ENCODE data around the gene TRIM23.
A peak's percentile ranks its signal among the peaks of the same experiment; 100 is the strongest.
"Not testable (repeated sequence)": the region's sequence is repeated elsewhere in the genome, so short reads cannot be mapped to it uniquely, and the experiment has no call there.

TRIM23 gene

DNA sequence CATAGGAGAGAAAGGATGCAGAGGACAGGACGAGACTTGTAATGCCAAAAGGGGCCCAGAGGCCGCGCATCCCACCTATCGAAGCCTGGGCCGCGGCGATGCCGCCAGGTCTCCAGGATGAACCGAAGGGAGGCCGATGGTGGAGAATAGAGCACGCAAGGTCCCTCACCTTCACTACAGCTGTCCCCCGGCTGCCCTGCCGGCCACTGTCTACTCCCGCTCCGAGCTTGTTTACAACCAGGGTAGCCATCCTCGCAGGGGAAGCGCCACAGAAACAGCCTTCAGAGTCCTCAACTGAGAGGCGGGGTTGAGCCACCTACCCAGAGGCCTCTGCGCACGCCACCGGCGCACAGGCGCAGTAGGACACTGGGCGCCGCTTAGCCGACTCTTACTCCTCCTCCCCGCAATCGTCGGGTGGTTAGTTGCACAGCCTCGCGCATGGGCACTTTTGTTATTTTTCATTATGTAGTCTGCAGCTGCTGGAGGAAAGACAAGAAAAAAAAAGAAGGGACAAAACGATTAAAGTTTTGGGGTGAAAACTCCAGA is at the start of gene TRIM23:
TRIM23 (minus strand) TSS at position 309 of the 546 bp plus-strand sequence; CDS start at position 250, 59 bp downstream.
- DNase-seq (ENCODE audit: low spot score): peak; percentile 96

DNA sequence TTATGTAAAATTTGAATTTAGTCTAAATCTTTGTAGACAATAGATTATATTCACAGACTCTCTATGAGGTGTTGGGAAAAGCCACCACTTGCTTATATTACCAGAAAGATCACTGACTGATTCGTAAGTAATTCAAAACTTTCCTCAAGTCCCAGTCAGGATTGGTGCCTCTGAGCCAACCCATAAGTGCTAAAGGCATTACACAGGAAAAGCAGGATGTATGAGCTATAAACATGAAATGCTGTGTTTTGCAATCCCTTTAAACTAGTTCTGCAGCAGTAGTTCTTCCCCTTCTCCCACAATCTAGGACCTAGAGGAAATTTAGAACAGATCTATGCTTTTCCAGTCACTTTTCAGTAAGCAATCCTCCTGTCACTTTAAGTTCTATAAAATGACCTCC is 48.7 kb upstream of the TRIM23 start:
- no peak for DNase-seq (ENCODE audit: low spot score)

DNA sequence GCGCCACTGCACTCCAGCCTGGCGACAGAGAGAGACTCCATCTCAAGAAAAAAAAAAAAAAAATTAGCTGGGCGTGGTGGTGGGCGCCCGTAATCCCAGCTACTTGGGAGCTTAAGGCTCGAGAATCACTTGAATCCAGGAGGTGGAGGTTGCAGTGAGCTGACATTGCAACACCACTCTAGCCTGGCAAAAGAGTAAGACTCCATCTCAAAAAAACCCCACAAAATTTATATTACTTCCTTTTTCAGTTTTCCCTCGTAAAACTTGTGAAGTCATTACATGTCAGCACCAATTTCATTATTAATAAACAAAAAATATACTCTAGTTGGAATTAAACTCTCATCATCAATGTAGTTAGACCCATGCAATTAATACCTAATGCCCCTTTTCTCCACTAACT is 44.6 kb upstream of the TRIM23 start:
- no peak for DNase-seq (ENCODE audit: low spot score)

DNA sequence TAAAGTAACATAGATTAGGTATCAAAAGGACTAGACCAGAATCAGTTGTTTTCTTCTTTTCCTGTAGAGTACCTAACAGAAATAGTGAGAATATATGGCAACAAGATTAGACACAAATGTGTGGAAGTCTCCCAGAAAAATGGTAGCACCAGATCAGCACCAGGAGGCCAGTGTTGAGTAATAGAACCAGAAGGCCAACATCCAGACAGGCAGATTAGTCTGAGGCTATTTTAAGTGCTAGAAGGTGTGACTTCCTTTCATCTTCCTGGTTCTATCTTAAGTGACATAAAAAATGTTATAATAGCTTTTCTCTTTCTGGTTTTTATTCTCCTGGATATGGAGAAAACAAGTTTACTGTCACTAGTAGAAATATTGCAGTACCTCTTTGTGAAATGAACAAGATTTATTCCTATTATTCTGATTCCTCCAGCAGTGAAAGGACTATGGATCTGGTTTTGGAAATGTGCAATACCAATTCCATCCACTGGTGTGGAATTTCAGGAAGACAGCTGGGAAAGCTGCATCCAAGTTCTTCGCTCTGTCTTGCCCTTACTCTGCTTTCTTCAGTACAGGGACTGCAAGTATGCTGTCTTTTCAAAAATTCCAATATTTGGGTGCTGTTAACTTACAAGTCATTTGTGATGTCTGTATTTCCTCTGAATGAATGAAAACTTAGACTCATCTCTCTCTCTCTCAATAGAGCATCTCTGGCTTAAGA is 39.8 kb upstream of the TRIM23 start:
- no peak for DNase-seq (ENCODE audit: low spot score)

DNA sequence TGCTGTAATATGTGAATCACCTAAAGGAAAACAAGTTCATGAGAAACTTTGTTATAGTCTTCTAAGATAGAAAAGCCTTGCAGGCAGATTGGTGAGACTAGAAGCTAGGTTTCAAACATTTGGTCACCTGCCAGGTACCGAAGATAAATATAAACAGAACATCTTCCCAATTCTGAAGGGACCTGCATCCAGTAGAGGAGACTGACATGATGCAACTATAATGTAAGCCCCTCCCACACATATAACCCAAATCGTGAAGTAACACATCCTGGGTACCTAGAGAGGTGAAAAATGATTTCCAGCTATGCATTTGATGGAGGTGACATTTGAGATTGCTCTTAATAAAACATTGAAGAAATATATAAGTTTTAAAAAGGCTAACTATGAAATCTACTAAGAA is 30.6 kb upstream of the TRIM23 start:
- DNase-seq (ENCODE audit: low spot score): no peak

DNA sequence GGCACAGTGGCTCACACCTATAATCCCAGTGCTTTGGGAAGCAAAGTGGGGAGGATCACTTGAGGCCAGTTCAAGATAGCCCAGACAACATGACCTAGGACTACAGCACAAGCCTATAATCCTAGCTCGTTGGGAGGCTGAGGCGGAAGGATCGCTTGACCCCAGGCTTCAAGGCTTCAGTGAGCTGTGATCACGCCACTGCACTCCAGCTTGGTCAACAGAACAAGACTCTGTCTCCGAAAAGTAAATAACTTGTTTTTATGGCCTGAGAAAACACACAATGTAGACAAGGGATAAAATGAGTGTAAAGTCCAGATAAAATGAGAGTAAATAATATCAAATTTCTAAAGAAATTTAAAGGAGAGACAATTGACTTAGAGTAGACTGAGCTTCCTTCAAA is 27.0 kb upstream of the TRIM23 start:
- DNase-seq (ENCODE audit: low spot score): no peak

DNA sequence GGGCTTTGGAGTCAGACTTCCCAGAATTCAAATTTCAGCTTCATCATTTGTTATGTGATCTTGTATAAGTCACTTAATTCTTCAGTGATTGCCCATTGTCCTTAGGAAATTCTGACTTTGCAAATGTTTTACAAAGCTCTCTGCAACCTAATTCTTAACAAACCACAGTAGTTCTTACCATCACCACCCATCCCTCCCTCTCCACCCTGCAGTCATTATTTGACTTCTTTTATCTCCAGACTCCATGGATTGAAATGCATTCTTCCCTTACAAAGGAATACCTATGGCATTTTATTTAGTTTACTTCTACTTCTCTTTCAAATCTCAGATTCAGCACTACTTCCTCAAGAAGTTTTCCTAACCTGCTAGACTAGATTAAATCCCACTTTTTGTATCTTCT is 23.8 kb upstream of the TRIM23 start:
- no peak for DNase-seq (ENCODE audit: low spot score)

DNA sequence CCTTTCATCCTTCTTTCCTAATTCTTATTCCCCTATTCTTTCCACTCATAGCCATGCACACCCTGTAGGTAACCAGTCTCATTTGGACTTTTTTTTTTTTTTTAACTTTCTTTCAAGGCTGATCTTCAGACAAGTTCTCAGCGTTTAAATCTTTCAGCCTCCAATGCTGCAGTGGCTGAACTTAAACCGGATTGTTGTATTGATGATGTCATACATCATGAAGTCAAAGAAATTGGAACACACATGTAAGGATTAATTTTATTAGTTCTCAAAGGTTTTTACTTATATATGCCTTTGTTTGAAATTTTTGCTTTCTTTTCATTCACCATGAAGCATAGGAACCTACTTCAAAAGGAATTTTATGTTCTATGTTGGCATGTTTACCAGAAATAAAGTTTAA is 22.8 kb upstream of the TRIM23 start:
- no peak for DNase-seq (ENCODE audit: low spot score)

DNA sequence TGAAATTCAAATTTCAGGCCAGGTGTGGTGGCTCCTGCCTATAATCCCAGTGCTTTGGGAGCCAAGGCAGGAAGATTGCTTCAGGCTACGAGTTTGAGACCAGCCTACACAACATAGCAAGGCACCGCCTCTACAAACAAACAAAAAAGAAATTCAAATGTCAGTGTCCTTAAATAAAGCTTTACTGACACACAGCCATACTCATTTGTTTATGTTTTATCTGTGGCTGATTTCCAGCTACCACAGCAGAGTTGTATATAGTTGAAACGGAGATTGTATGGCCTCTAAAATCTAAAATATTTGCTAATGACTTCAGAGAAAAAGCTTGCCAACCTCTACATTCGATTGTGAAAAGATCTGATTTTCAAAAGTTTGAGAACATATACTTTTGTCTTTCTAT is 16.1 kb upstream of the TRIM23 start:
- no peak for DNase-seq (ENCODE audit: low spot score)

DNA sequence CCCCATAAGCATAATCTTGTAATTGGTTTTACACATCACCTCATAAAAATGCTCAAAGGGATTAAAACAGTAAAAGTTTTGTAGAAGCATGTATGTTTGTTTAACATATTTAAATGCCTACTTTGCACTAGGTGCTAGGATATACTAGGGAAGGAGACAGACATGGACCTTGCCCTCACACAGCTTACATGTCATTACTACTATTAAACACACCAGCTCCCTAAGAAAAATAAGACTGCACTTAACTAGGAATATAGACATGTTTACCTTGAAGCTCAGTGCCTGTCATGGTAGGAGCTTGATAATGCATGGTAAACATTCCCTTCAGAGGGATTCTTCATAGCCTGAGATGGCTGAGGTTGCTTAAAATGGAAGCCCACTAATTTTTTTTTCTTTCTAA is 6.8 kb upstream of the TRIM23 start:
- DNase-seq (ENCODE audit: low spot score): no peak

DNA sequence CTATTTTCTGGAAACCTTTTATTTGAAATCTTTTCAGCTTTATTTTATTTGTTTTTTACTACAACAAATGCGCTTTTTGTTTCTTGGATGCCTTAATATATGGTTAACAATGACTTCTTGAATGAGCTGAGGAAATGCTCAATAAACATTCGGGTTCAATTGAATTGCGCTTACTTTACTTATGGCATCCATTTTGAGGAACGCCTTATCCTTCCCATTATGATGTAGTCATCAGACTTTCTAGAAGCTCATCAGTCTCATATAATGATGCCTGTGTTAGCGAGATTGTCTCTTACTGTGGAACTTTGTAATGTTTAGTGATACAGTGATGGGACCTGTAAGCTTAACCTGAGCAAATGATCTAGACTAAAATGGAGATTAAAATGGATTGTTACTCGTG is 1.6 kb upstream of the TRIM23 start:
- no peak for DNase-seq (ENCODE audit: low spot score)

DNA sequence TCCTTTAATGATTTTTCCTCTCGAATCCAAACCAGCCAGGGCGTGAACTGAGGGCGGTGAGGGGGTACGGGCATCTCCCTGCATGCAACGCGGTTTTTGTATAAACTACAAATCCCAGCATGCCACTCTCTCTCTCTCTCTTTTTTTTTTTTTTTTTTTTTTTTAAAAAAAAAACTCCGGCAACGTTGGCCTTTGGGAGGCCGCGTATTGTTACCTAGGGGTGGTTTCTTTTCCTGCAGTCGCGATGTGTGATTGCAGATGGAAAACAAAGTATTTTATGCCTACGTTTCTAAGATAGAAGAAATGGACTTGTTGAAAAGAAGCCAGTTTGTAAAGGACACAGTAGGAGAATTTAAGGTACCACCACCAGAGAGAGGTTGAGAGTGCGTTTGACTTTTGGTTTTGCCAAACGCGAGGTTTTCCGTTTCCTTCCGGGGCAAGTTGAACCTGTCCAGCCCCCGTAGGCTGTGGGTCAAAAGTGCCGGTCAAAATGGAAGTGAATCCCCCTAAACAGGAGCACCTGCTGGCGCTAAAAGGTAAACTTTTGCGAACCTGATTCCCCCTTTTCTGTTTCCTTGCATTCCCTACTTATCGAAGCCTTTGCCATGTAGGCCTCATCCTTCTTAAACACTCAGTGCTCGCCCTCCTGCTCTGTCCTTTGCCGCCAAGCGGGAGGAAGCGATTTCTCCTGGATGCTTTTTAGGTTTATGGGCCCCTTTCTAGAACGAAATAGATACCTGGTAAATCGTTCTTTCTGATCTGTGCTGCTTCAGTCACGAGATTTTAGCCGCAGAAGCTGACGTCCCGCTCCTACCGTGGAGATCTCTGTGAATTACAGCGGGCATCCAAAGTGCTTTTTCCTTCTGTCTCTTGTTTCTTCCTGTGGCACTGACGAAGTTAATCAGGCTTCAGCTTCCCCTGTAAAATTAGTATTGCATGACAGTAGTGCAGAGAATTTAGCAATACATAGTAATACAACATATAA is 730 bp upstream of the TRIM23 start, which contains the start of the genes SHLD3 and TRAPPC13:
SHLD3 (plus strand) TSS at position 457 of the 985 bp plus-strand sequence. CDS start 4,561 bp downstream, outside the sequence.
TRAPPC13 (plus strand) TSS at position 457 of the 985 bp plus-strand sequence; CDS start at position 491, 34 bp downstream.
- peak; percentile 91 for DNase-seq (ENCODE audit: low spot score)

DNA sequence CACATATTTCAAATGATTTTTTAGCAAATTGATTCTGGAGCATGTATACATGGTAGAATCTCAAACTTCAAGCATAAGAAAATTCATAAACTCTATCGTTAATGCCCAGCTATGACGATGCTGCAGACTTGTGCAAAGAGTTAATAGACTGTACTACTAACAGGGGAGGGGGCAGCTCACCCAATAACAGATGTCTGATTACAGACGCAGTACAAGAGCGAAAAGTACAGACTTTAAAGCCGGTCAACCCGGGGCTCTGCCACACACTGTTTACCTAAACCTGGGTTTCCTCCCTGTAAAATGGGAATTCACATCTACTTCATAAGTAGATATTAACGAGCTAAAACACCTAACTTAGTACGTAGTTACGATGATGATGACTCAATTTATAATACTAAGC is 651 bp downstream of the TRIM23 start:
- DNase-seq (ENCODE audit: low spot score): no peak

DNA sequence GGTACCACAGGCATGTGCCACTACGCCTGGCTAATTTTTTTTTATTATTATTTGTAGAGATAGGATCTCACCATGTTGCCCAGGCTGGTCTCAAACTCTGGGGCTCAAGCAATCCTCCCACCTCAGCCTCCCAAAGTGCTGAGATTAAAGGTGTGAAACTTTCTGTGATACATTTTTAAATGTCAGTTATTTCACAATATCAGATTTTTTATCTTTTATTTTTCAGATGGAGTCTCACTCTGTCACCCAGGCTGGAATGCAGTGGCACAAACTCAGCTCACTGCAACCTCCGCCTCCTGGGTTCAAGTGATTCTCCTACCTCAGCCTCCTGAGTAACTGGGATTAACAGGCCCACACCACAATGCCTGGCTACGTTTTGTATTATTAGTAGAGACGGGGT is 2.2 kb downstream of the TRIM23 start:
- DNase-seq (ENCODE audit: low spot score): not testable (repeated sequence)

DNA sequence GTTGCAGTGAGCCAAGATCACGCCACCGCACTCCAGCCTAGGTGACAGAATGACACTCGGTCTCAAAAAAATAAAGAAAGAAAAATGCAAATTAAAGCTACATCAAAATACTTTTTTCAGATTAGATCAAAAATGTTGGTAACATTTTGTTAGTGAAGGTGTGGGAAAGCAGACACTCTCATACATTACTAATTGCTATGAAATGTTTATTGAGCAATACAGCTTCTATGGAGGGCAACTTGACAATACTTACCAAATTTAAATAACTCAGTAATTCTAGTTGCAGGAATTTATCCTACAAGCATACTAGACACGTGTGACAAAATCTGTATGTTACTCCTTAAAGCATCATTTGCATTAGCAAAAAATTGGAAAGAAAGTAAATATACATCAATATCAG is 4.1 kb downstream of the TRIM23 start:
- no peak for DNase-seq (ENCODE audit: low spot score)

DNA sequence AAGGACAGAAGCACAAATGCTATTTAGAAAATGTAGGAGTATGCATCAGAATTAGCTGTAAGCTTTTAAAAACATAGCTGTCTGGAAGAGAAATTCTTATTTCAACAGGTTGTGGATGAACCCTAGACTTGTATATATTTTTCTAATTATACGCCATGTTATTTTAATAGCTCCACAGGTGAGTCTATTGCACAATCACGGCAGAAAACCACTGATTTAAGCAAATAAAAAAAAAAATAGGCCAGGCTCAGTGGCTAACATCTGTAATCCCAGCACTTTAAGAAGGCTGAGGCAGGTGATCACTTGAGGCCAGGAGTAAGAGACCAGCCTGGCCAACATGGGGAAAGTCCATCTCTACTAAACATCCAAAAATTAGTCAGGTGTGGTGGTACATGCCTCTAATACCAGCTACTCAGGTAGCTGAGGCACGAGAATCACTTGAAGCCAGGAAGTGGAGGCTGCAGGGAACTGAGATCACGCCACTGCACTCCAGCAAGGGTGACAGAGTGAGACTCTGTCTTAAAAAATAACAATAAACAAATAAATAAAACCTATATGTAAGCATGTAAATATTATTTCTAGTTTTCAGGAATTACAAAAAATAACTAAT is 11.7 kb downstream of the TRIM23 start:
- DNase-seq (ENCODE audit: low spot score): no peak

DNA sequence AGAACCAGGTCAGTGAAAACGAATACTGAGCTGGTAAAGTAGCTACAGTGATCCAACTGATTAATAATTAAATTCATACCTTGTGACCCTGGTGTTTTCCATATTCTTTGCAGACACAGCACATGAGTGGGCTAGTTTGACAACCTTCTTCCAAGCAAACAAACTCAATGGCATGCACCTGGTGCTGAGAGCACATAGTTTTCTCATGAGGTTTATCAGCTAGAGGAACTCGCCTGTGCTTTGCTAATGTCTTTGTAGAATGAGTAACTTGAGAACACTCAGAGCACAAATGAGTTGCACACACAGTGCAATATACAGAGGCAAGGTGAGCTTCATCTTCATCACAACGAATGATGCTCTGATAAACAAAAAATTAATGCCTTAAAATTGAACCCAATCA is 12.6 kb downstream of the TRIM23 start:
- DNase-seq (ENCODE audit: low spot score): no peak

DNA sequence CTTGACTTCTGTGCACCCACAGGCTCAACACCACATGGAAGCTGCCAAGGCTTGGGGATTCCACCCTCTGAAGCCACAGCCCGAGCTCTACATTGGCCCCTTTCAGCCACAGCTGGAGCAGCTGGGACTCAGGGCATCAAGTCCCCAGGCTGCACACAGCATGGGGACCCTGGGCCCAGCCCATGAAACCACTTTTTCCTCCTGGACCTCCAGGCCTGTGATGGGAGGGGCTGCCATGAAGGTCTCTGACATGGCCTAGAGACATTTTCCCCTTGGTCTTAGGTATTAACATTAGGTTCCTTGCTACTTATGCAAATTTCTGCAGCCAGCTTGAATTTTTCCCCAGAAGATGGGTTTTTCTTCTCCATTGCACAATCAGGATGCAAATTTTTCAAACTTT is 22.4 kb downstream of the TRIM23 start:
- not testable (repeated sequence) for DNase-seq (ENCODE audit: low spot score)

DNA sequence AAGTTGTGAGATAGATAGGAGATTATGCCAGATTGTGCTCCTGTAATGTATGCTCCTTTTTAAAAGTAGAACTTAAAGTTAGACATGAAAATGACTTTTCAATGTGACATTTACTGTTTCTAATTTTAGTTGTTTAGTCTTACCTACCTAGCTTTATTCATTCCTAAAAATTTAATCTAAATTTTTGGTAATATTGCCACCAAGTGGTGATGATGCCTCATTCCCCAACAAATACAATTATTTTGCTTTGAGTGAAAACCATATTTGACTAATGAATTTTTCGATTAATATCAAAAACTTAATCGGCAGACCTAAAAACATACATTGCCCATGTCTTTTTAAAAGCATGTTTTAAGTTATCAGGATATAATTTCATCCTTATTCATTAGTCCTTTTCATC is 35.4 kb downstream of the TRIM23 start:
- DNase-seq (ENCODE audit: low spot score): no peak

DNA sequence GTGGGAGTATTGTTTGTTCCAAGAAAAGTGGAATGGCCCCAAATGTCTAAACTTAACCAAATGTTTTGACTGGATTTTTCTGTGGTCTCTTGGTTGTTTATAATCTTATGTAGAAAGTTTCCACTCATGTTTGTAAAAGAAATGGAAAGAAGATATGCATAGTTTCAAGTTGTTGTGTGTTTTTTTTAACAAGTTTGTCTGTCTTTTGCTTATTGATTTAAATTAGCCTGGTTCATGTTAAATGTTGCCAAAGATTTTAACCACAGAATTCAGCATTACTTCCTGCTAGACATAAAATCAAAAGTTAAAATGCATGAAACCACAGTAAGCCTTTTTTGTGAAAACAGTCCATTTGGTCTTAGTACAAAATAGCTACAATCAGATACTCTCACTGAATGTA is 47.0 kb downstream of the TRIM23 start:
- DNase-seq (ENCODE audit: low spot score): no peak

DNA sequence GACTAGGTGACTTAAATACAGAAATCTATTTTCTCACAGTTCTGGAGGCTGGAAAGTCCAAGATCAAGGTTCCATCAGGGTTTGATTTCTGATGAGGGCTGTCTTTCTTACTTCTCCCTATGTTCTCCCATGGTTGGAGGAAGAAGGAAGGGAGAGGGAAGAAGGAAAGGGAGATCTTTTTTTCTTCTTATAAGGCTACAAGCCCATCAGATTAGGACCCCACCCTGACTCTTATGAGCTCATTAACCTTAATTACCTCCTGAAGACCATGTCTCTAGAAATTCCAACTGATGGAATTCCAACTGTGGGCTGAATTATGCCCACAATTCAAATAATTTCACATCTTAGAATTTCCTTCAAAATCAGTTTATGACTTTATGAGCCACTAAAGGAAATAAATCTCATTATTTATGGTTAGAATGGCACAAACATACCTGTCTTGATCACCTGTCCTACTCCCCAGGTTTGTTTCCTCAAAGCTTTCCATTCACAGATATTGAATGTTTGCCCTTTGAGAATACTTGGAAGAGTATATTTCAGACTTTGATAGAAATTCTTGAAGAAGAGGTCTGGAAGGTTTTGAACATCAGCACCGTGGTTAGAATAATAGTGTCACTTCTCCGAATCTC is 53.4 kb downstream of the TRIM23 start:
- DNase-seq (ENCODE audit: low spot score): no peak

DNA sequence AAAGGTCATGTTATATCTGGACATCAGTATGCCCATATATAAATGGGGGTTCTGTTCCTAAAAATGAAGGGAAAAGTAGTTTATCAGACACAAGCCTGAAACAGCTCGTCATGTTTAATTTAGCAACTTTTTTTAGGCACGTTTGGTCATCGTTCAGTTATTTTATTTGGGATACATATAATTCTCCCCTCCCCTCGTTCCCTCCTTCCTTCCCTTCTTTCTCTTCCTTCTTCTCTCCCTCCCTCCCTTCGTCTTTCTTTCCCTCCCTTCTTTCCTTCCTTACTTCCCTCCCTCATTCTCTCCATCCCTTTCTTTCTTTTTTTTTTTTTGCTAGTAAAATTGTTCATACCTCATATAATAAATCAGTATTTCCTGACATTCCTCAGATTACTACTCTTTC is 57.6 kb downstream of the TRIM23 start:
- no peak for DNase-seq (ENCODE audit: low spot score)

Measured in putamen (tissue), 1 donor.